Endothelial cell (in vitro differentiated cells): ENCODE data around the gene ZNF397. TPM values are rescaled to one million over a fixed set of nuclear protein-coding genes. Genes with fewer than 3 reads are reported as not detected.

Experiments used
- total RNA-seq: library from RNA; stranded (reverse); fragmentation: NEBNext Ultra II Directional; extraction: Animal tissue kit (Norgen Biotek cat#: 25700); gene quantifications from one replicate; pipeline ENCODE4 v1.2.1, GENCODE V29; 2021; ENCODE audit not compliant: unreplicated experiment

Gene ZNF397
- total RNA-seq, 1 donor from 2014 or later, result 8.4 TPM

Other genes starting within 250 kb of the ZNF397 start
- gene MAPRE2, start 199.6 kb upstream of the ZNF397 start, total RNA-seq, result 73.0 TPM
- 30.0 TPM for gene ZSCAN30, start 49.2 kb downstream of the ZNF397 start, total RNA-seq
- 50.1 TPM for gene ZNF24, start 103.4 kb downstream of the ZNF397 start, total RNA-seq
- 0.92 TPM for gene ZNF396, start 136.3 kb downstream of the ZNF397 start, total RNA-seq